Measurements from ENCODE around the gene ZNF655.
"Not testable (repeated sequence)": the region's sequence is repeated elsewhere in the genome, so short reads cannot be mapped to it uniquely, and the experiment has no call there.

The ZNF655 gene

GRCh38 chr7:99560834-99561736 lies 2.6 kb downstream of the ZNF655 start:
- no peak for DNase-seq

- no peak for DNase-seq
Measured at GRCh38 chr7:99561737-99562051, 3.3 kb downstream of the ZNF655 start.

GRCh38 chr7:99562114-99562784 lies 3.8 kb downstream of the ZNF655 start:
- no peak for DNase-seq

- DNase-seq = peak; percentile 92
Measured at GRCh38 chr7:99562832-99563231, 4.4 kb downstream of the ZNF655 start.

GRCh38 chr7:99563650-99564049 lies 5.2 kb downstream of the ZNF655 start:
- DNase-seq = peak; percentile 63

GRCh38 chr7:99568770-99569169 lies 10.3 kb downstream of the ZNF655 start:
- not testable (repeated sequence) for DNase-seq

GRCh38 chr7:99571768-99572167 lies 13.3 kb downstream of the ZNF655 start:
- no peak for DNase-seq

GRCh38 chr7:99573257-99573656 lies 14.8 kb downstream of the ZNF655 start:
- DNase-seq = no peak

- no peak for DNase-seq
Measured at GRCh38 chr7:99576251-99576650, 17.8 kb downstream of the ZNF655 start.

- DNase-seq = no peak
Measured at GRCh38 chr7:99579281-99579955, 21.0 kb downstream of the ZNF655 start.

- DNase-seq = peak; percentile 82
Measured at GRCh38 chr7:99579956-99580777, 21.7 kb downstream of the ZNF655 start.

- not testable (repeated sequence) for DNase-seq
Measured at GRCh38 chr7:99580778-99581332, 22.4 kb downstream of the ZNF655 start.

- no peak for DNase-seq
Measured at GRCh38 chr7:99588868-99589267, 30.4 kb downstream of the ZNF655 start.

GRCh38 chr7:99594948-99595745 lies 36.7 kb downstream of the ZNF655 start:
- DNase-seq = no peak

GRCh38 chr7:99596408-99596955 lies 38.0 kb downstream of the ZNF655 start:
- no peak for DNase-seq

GRCh38 chr7:99597762-99598501 lies 39.5 kb downstream of the ZNF655 start, which contains the start of gene TMEM225B:
Gene TMEM225B, plus strand, starts transcription at chr7:99598267. Its CDS starts 6,122 bp downstream, at chr7:99604389.
- DNase-seq = no peak

GRCh38 chr7:99599836-99600235 lies 41.4 kb downstream of the ZNF655 start:
- no peak for DNase-seq

- no peak for DNase-seq
Measured at GRCh38 chr7:99601656-99602310, 43.3 kb downstream of the ZNF655 start.

GRCh38 chr7:99605527-99605926 lies 47.1 kb downstream of the ZNF655 start:
- no peak for DNase-seq

GRCh38 chr7:99606531-99606930 lies 48.1 kb downstream of the ZNF655 start:
- DNase-seq = no peak

Measured in islet precursor cell (in vitro differentiated cells).